Neural crest cell (in vitro differentiated cells): ENCODE measurements around the gene DNAH6. TPM values are rescaled to one million over a fixed set of nuclear protein-coding genes. Genes with fewer than 3 reads are reported as not detected.

ENCODE experiments used
- DNase-seq: peaks from one replicate; pipeline ENCODE4 v3.0.0; 2021; ENCODE audit warnings: low read depth, mixed read lengths, low spot score
- H3K27ac Mint-ChIP-seq: one replicate; pipeline ENCODE4 v1.8.0; 2021; ENCODE audit warnings: mild to moderate bottlenecking, mixed read lengths; ENCODE audit not compliant: unreplicated experiment
- H3K27me3 Mint-ChIP-seq: 2 replicates; pipeline ENCODE4 v1.8.0; 2021; ENCODE audit warnings: low read depth, mild to moderate bottlenecking, mixed read lengths
- H3K36me3 Mint-ChIP-seq: 2 replicates; pipeline ENCODE4 v1.8.0; 2021; ENCODE audit warnings: low read depth, mild to moderate bottlenecking, mixed read lengths
- H3K4me1 Mint-ChIP-seq: 2 replicates; pipeline ENCODE4 v1.8.0; 2021; ENCODE audit warnings: mixed read lengths
- H3K4me3 Mint-ChIP-seq: one replicate; pipeline ENCODE4 v1.8.0; 2021; ENCODE audit warnings: mild to moderate bottlenecking, mixed read lengths
- H3K9me3 Mint-ChIP-seq: 2 replicates; pipeline ENCODE4 v1.8.0; 2021; ENCODE audit warnings: mixed read lengths
- CTCF ChIP-seq: fragments of 200-600 bp; sonication (generic); conservative IDR thresholded peaks from 2 replicates; pipeline ENCODE4 v1.5.0; 2021; ENCODE audit warnings: antibody characterized with exemption, mild to moderate bottlenecking
- total RNA-seq: library from RNA; stranded (reverse); gene quantifications from 2 replicates; pipeline ENCODE4 v1.2.1, GENCODE V29; 2021

Gene DNAH6
- total RNA-seq, 1 donor from 2014 or later: 2.8 TPM

- no peak for TF ChIP-seq CTCF
- no peaks in the 10 kb centered on the region for H3K4me1 Mint-ChIP-seq
- H3K4me3 Mint-ChIP-seq: no peak overlapping the region
- H3K27ac Mint-ChIP-seq: no peak overlapping the region
- peaks cover 8% of the 10 kb centered on the region for H3K9me3 Mint-ChIP-seq
- H3K27me3 Mint-ChIP-seq: no peaks in the 10 kb centered on the region
- peaks cover 8% of the 10 kb centered on the region for H3K36me3 Mint-ChIP-seq
- no peak for DNase-seq
Observed at GRCh38 chr2:84559838-84560237, 43.5 kb downstream of the DNAH6 start.

- Mint-ChIP-seq H3K27me3 (no peaks in the 10 kb centered on the region), H3K27ac (no peak overlapping the region), H3K4me1 (no peaks in the 10 kb centered on the region), H3K4me3 (no peak overlapping the region), H3K9me3 (no peaks in the 10 kb centered on the region), H3K36me3 (no peaks in the 10 kb centered on the region)
- no peak for DNase-seq
- TF ChIP-seq CTCF: no peak
Observed at GRCh38 chr2:84579661-84580060, 63.4 kb downstream of the DNAH6 start.

- Mint-ChIP-seq H3K4me1 (no peaks in the 10 kb centered on the region), H3K9me3 (peaks cover 10% of the 10 kb centered on the region), H3K27ac (no peak overlapping the region), H3K36me3 (peaks cover 17% of the 10 kb centered on the region), H3K27me3 (no peaks in the 10 kb centered on the region), H3K4me3 (no peak overlapping the region)
- no peak for DNase-seq
- TF ChIP-seq CTCF: no peak
Observed at GRCh38 chr2:84603911-84604310, 87.6 kb downstream of the DNAH6 start.

- Mint-ChIP-seq H3K4me3 (no peak overlapping the region), H3K27ac (no peak overlapping the region), H3K36me3 (peaks cover 18% of the 10 kb centered on the region), H3K27me3 (no peaks in the 10 kb centered on the region), H3K9me3 (peaks cover 14% of the 10 kb centered on the region), H3K4me1 (no peaks in the 10 kb centered on the region)
- TF ChIP-seq CTCF: no peak
- no peak for DNase-seq
Observed at GRCh38 chr2:84613082-84613481, 96.8 kb downstream of the DNAH6 start.

GRCh38 chr2:84619794-84620371 lies 103.6 kb downstream of the DNAH6 start:
- H3K27ac Mint-ChIP-seq: no peak overlapping the region
- no peak for DNase-seq
- H3K4me3 Mint-ChIP-seq: no peak overlapping the region
- H3K27me3 Mint-ChIP-seq: no peaks in the 10 kb centered on the region
- H3K36me3 Mint-ChIP-seq: peaks cover 4% of the 10 kb centered on the region
- H3K4me1 Mint-ChIP-seq: no peaks in the 10 kb centered on the region
- no peak for TF ChIP-seq CTCF
- peaks cover 5% of the 10 kb centered on the region for H3K9me3 Mint-ChIP-seq
